B cell (primary cell): ENCODE measurements around the gene MBP. TPM values are rescaled to one million over a fixed set of nuclear protein-coding genes. Genes with fewer than 3 reads are reported as not detected.

ENCODE experiments used
- ATAC-seq: fragments of 200-7000 bp; cut with Tn5 transposase; one replicate; pipeline ENCODE4 v1.10.0; 2021; ENCODE audit warnings: low read depth, mild to moderate bottlenecking, moderate number of reproducible peaks, moderate library complexity
- CTCF ChIA-PET: fragments of 350-600 bp; sonication (Branson Sonifier 250); formaldehyde crosslinking; loops from one replicate; lab custom pipeline; 2021; ENCODE audit warnings: antibody characterized with exemption, inconsistent platforms; lab: Charles Lee
- POLR2A ChIA-PET: fragments of 350-600 bp; sonication (Branson Sonifier 250); formaldehyde crosslinking; loops from one replicate; lab custom pipeline; 2021; ENCODE audit warnings: antibody characterized with exemption; lab: Charles Lee
- DNase-seq: peaks from one replicate; pipeline ENCODE4 v3.0.0; 2013
- H2AFZ ChIP-seq: 2 replicates; pipeline ENCODE4 v1.6.1; 2012; ENCODE audit warnings: mild to moderate bottlenecking, low read depth, low read length; ENCODE audit not compliant: insufficient read depth, poor library complexity, severe bottlenecking
- H3K27ac ChIP-seq, 2 donors: 1 replicate in 1 of 2; 2 replicates in 1 of 2; pipeline ENCODE4 v1.5.1; 2012 to 2013; ENCODE audit warnings: low read length in 2 of 2, mild to moderate bottlenecking in 2 of 2, moderate library complexity in 1 of 2
- H3K27me3 ChIP-seq, 4 experiments: fragments of 200-600 bp in 1 of 4; sonication (generic) in 1 of 4; replicated peaks in 1 of 4; 1 replicate in 2 of 4; 2 replicates in 2 of 4; pipeline versions ENCODE4 v1.6.1 to v1.7.0; 2013 to 2016; ENCODE audit warnings: low read length in 3 of 4, mild to moderate bottlenecking in 2 of 4, mixed read lengths in 1 of 4, moderate library complexity in 1 of 4; ENCODE audit not compliant: insufficient read depth in 4 of 4, control insufficient read depth in 3 of 4; ENCODE audit errors: control extremely low read depth in 1 of 4
- H3K36me3 ChIP-seq, 2 experiments: replicated peaks in 1 of 2; 1 replicate in 1 of 2; 2 replicates in 1 of 2; pipeline versions ENCODE4 v1.6.1 to v1.7.1; 2013; ENCODE audit warnings: low read length in 1 of 2; ENCODE audit not compliant: insufficient read depth in 2 of 2, control insufficient read depth in 1 of 2; ENCODE audit errors: control extremely low read depth in 1 of 2, extremely low read depth in 1 of 2
- H3K4me1 ChIP-seq, 2 donors: fragments of 200-600 bp in 1 of 2; sonication (generic) in 1 of 2; 1 replicate in 1 of 2; 2 replicates in 1 of 2; pipeline versions ENCODE4 v1.5.1 to v1.6.1; 2013 to 2017; ENCODE audit warnings: low read length in 2 of 2; ENCODE audit not compliant: control insufficient read depth in 2 of 2, insufficient read depth in 2 of 2
- H3K4me2 ChIP-seq: replicated peaks from 2 replicates; pipeline ENCODE3; 2012; ENCODE audit warnings: mild to moderate bottlenecking, low read depth, low read length; ENCODE audit not compliant: poor library complexity, severe bottlenecking
- H3K4me3 ChIP-seq, 5 experiments: fragments of 200-600 bp in 1 of 5; sonication (generic) in 1 of 5; 1 replicate in 3 of 5; 2 replicates in 2 of 5; pipeline versions ENCODE4 v1.5.1 to v1.7.0; 2011 to 2016; ENCODE audit warnings: low read length in 4 of 5, mild to moderate bottlenecking in 4 of 5, low read depth in 2 of 5, control low read depth in 1 of 5, moderate library complexity in 1 of 5; ENCODE audit not compliant: insufficient read depth in 1 of 5; ENCODE audit errors: control extremely low read depth in 1 of 5, extremely low read depth in 1 of 5
- H3K79me2 ChIP-seq: fragments of 200-600 bp; sonication (generic); one replicate; pipeline ENCODE4 v1.6.0; 2016; ENCODE audit warnings: low read length; ENCODE audit not compliant: control insufficient read depth, insufficient read depth
- H3K9ac ChIP-seq: fragments of 200-600 bp; sonication (generic); 2 replicates; pipeline ENCODE4 v1.6.1; 2017; ENCODE audit warnings: mild to moderate bottlenecking, low read length, moderate library complexity
- H3K9me3 ChIP-seq, 3 donors: one replicate each; pipeline versions ENCODE4 v1.6.1 to v1.7.1; 2013; ENCODE audit warnings: low read length in 2 of 3; ENCODE audit not compliant: control insufficient read depth in 2 of 3, insufficient read depth in 1 of 3; ENCODE audit errors: control extremely low read depth in 1 of 3
- H4K20me1 ChIP-seq: 2 replicates; pipeline ENCODE4 v1.6.0; 2012; ENCODE audit warnings: mild to moderate bottlenecking, low read length; ENCODE audit not compliant: insufficient read depth, control insufficient read depth, poor library complexity, severe bottlenecking
- H3K27ac Mint-ChIP-seq: one replicate; pipeline ENCODE4 v1.8.0; 2021; ENCODE audit warnings: mixed read lengths
- H3K27me3 Mint-ChIP-seq: one replicate; pipeline ENCODE4 v1.8.0; 2021; ENCODE audit warnings: mixed read lengths
- H3K4me1 Mint-ChIP-seq: one replicate; pipeline ENCODE4 v1.8.0; 2021; ENCODE audit warnings: mixed read lengths
- H3K4me3 Mint-ChIP-seq: one replicate; pipeline ENCODE4 v1.8.0; 2021; ENCODE audit warnings: mixed read lengths
- H3K9me3 Mint-ChIP-seq: one replicate; pipeline ENCODE4 v1.8.0; 2022; ENCODE audit warnings: mixed read lengths; ENCODE audit not compliant: insufficient read depth
- CTCF ChIP-seq: fragments of 200-600 bp; IDR thresholded peaks from one replicate; pipeline ENCODE4 v1.8.0; 2022; ENCODE audit warnings: antibody characterized with exemption, mild to moderate bottlenecking
- EZH2 ChIP-seq: IDR thresholded peaks from 2 replicates; pipeline ENCODE4 v1.6.1; 2012; ENCODE audit warnings: borderline replicate concordance, low read depth, mild to moderate bottlenecking, moderate library complexity, low read length; ENCODE audit not compliant: insufficient read depth, poor library complexity, severe bottlenecking
- WGBS: methylation state at CpG from one replicate; pipeline ENCODE4 v1.1.5; 2013; ENCODE audit warnings: missing lambda C conversion rate; ENCODE audit not compliant: insufficient coverage; 5-methylcytosine and 5-hydroxymethylcytosine counted together
- intact Hi-C: fragments of 100-400 bp; cut with micrococcal nuclease; formaldehyde crosslinking; loops from one replicate; pipeline ENCODE4 v1.10.0; 2022
- polyA plus RNA-seq: library from polyadenylated mRNA; depleted of rRNA; stranded (reverse); fragments of >200 nt; gene quantifications from 2 replicates; pipeline ENCODE4 v1.2.3, GENCODE V29; 2012
- total RNA-seq, 2 donors: library from RNA; stranded (reverse); fragments of 120-200 nt in 1 of 2; gene quantifications; 1 replicate in 1 of 2; 2 replicates in 1 of 2; pipeline versions ENCODE4 v1.2.3 to v1.2.4, GENCODE V29; 2013 to 2022

MBP gene
- total and polyA plus RNA-seq, 2 donors (not counting 1 experiment from before 2014, with no cell fraction given), result 30.1 to 192 TPM

GRCh38 chr18:77022556-77022955 is 110.0 kb downstream of the MBP start:
- Mint-ChIP-seq H3K9me3 (no peaks in the 10 kb centered on the region), H3K4me1 (peaks cover 2% of the 10 kb centered on the region)

More at GRCh38 chr18:77022556-77022955, 110.0 kb downstream of the MBP start:
- no peaks in the 10 kb centered on the region for H3K9me3 ChIP-seq
- H3K4me1 ChIP-seq, result peaks cover 0 to 10% of the 10 kb centered on the region in 2 donors
- intact Hi-C loops, result no loop called here
- WGBS, result no CpG with 5 or more reads among the region's 5 CpGs
- ATAC-seq (no peak), DNase-seq (no peak)
- POLR2A ChIA-PET, result interaction anchor here (0.8 kb wide), 1 partner anchor 30 kb away, joined by 3 read pairs; no protein-coding TSS in a partner anchor
- Mint-ChIP-seq H3K4me3 (no peak overlapping the region), H3K27ac (no peak overlapping the region), H3K27me3 (no peaks in the 10 kb centered on the region)
- peaks cover 4 to 34% of the 10 kb centered on the region in 2 experiments for H3K36me3 ChIP-seq
- TF ChIP-seq CTCF, result no peak
- TF ChIP-seq EZH2, result no peak
- no peak overlapping the region for H2AFZ ChIP-seq
- no peak overlapping the region for H3K9ac ChIP-seq
- CTCF ChIA-PET, result interaction anchor here (1.1 kb wide), 1 partner anchor 10 kb away, joined by 3 read pairs; no protein-coding TSS in a partner anchor
- H3K4me2 ChIP-seq, result no peak overlapping the region
- peaks cover 58% of the 10 kb centered on the region for H3K79me2 ChIP-seq
- peaks cover 46% of the 10 kb centered on the region for H4K20me1 ChIP-seq
- no peak overlapping the region for H3K4me3 ChIP-seq
- H3K27ac ChIP-seq, result no peak overlapping the region
- no peaks in the 10 kb centered on the region for H3K27me3 ChIP-seq
